Esophagus squamous epithelium (tissue), 4 donors: ENCODE measurements around the gene WNT4.

Experiments
- POLR2A ChIP-seq, 4 donors: fragments of 450-650 bp; IDR thresholded peaks; one replicate each; pipeline ENCODE4 v1.6.1; 2017; ENCODE audit warnings: antibody characterized with exemption in 4 of 4, mild to moderate bottlenecking in 4 of 4, moderate library complexity in 3 of 4
- TF ChIP-seq, protein P1 (sequence below), 6 experiments: fragments of 450-650 bp in 4 of 6; fragments of 200-600 bp in 2 of 6; sonication (generic) in 2 of 6; IDR thresholded peaks; one replicate each; pipeline ENCODE4 v1.5.1; 2016 to 2019; ENCODE audit warnings: antibody characterized with exemption in 6 of 6, mild to moderate bottlenecking in 4 of 6, moderate library complexity in 4 of 6

DNA sequence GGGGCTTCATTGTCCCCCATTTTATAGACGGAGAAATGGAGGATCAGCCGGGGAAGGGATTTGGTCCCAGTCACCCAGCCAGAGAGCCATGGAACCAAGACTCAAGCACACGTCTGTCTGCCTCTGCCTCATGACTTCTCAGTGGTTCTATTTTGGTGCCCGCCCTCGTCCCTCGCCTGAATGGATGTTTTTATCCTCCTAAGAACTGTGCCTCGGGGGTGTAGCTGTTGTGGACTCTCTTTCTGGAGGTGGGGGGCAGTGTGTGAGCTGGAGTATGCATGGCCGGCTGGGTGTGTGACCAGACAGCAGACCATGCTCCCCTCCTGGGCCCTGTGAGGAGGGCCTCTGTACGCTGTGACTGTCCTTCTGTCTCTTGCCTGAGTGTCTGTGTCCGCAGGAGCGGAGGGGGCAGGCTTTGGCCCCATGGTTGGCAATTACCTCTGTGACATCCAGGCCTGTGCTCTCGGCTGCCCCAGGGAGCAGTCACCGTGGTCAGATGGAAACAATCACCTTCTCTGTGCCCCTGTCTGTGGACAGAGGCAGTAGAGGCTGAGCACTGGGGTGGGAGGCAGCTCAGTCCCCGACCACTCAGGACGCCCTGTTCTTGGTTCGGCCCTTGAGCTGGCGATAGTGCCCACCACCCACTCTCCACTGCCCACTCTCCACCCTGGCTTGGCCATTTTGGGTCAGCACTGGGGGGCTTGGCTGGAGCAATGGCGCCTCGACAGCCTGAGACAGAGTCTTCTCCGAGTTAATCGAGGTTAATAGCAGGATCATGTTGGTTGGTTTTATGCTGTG lies 20.4 kb downstream of the WNT4 start:
- TF ChIP-seq, protein P1, sequence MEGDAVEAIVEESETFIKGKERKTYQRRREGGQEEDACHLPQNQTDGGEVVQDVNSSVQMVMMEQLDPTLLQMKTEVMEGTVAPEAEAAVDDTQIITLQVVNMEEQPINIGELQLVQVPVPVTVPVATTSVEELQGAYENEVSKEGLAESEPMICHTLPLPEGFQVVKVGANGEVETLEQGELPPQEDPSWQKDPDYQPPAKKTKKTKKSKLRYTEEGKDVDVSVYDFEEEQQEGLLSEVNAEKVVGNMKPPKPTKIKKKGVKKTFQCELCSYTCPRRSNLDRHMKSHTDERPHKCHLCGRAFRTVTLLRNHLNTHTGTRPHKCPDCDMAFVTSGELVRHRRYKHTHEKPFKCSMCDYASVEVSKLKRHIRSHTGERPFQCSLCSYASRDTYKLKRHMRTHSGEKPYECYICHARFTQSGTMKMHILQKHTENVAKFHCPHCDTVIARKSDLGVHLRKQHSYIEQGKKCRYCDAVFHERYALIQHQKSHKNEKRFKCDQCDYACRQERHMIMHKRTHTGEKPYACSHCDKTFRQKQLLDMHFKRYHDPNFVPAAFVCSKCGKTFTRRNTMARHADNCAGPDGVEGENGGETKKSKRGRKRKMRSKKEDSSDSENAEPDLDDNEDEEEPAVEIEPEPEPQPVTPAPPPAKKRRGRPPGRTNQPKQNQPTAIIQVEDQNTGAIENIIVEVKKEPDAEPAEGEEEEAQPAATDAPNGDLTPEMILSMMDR (IDR thresholded peaks at IDR 0.05): no peak
- TF ChIP-seq POLR2A (IDR thresholded peaks at IDR 0.05): no peak
